ENCODE measurements around the gene SYF2.

- TF ChIP-seq CTCF (conservative IDR thresholded peaks at IDR 0.05; ENCODE audit: low read depth, low read length) = no peak
- no peak for TF ChIP-seq EZH2phosphoT487 (IDR thresholded peaks at IDR 0.05; ENCODE audit: borderline replicate concordance, low read length)
These were observed 16.2 kb downstream of the SYF2 start for GRCh38 chr1:25216123-25216522.
